Pericardium fibroblast (primary cell): ENCODE data around the gene IRF1. TPM values are rescaled to one million over a fixed set of nuclear protein-coding genes. Genes with fewer than 3 reads are reported as not detected.

ENCODE experiments used
- total RNA-seq: library from RNA; depleted of rRNA; stranded (reverse); fragments of >200 nt; gene quantifications from 2 replicates; pipeline ENCODE4 v1.2.3, GENCODE V29; 2015

IRF1 gene, protein sequence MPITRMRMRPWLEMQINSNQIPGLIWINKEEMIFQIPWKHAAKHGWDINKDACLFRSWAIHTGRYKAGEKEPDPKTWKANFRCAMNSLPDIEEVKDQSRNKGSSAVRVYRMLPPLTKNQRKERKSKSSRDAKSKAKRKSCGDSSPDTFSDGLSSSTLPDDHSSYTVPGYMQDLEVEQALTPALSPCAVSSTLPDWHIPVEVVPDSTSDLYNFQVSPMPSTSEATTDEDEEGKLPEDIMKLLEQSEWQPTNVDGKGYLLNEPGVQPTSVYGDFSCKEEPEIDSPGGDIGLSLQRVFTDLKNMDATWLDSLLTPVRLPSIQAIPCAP
- total RNA-seq, result 7.4 and 15.6 TPM in 2 replicates

DNA sequence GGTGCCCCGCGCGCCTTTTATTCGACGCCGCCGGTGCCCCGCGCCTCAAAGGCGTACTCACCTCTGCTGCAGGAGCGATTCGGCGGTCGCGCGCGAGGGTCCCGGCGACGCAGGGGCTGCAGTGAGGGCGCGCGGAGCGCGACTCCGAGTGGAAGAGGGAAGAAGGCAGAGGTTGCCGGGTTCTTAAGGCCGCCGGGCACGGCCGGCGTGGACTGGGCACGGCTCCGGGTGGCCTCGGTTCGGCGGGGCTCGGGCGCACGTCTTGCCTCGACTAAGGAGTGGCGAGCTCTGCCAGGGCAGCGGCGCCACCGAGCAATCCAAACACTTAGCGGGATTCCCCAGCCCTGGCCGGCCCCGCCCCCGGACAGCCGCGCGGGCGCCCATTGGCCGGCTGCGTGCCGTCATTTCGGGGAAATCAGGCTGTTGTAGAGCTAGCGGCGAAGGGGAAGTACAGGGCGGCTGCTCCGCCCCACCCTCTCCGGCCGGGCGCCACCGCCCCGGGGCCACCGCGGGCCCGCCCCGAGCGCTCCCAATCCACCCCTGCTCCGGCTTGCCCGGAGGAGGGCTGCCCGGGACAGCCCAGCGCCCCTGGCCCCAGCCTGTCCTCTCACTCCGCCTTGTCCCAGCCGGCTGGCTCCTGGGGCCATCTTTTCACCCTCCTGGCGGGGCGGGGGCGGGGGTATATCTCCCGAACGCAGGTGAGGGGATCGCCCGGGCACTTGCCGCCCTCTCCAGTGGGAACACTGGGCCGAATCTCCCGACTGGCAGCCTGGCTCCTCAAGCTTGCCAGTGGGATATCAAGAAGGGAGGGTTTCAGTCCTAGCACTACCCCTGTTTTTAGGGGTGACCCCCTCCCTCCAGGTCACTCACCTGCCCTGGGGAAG lies at the start of gene IRF1:
Gene IRF1, minus strand, starts transcription at position 290 of the 884 bp plus-strand sequence. CDS start 1,295 bp downstream, outside the sequence.

Other genes starting within 250 kb of the IRF1 start
- gene PDLIM4, start 233.1 kb downstream of the IRF1 start, total RNA-seq, result 27.4 and 48.3 TPM in 2 replicates
- gene SLC22A4, start 196.4 kb downstream of the IRF1 start, total RNA-seq, result 1.5 and 1.6 TPM in 2 replicates
- gene SLC22A5, start 121.1 kb downstream of the IRF1 start, total RNA-seq, result 5.4 and 6.9 TPM in 2 replicates
- not detected in 2 replicates for gene IL5, start 52.7 kb upstream of the IRF1 start, total RNA-seq
- gene RAD50, start 66.2 kb upstream of the IRF1 start, total RNA-seq, result 11.6 and 24.3 TPM in 2 replicates
- not detected in 2 replicates for gene IL13, start 167.4 kb upstream of the IRF1 start, total RNA-seq
- gene IL4, start 183.2 kb upstream of the IRF1 start, total RNA-seq, result not detected in 2 replicates
- gene KIF3A, start 246.8 kb upstream of the IRF1 start, total RNA-seq, result 1.8 and 4.1 TPM in 2 replicates